Upper lobe of left lung (tissue), 4 donors: ENCODE measurements around the gene UPK3A.

Experiments used
- CTCF ChIP-seq, 6 experiments: fragments of 450-650 bp in 4 of 6; fragments of 200-600 bp in 2 of 6; sonication (generic) in 2 of 6; IDR thresholded peaks; one replicate each; pipeline ENCODE4 v1.5.1; 2016 to 2019; ENCODE audit warnings: antibody characterized with exemption in 6 of 6
- POLR2A ChIP-seq, 4 donors: fragments of 450-650 bp; IDR thresholded peaks; one replicate each; pipeline ENCODE4 v1.5.1; 2016 to 2017; ENCODE audit warnings: antibody characterized with exemption in 4 of 4, mild to moderate bottlenecking in 2 of 4
- POLR2AphosphoS5 ChIP-seq, 2 donors: sonication (generic); formaldehyde crosslinking; IDR thresholded peaks; one replicate each; pipeline ENCODE4 v1.5.1; 2017; ENCODE audit warnings: antibody characterized with exemption in 2 of 2

- TF ChIP-seq CTCF (IDR thresholded peaks at IDR 0.05) (no peak), POLR2AphosphoS5 (IDR thresholded peaks at IDR 0.05) (no peak), POLR2A (IDR thresholded peaks at IDR 0.05) (no peak)
Observed at GRCh38 chr22:45244916-45245315, 39.8 kb upstream of the UPK3A start.
